NAMALWA (cell line): ENCODE results near the gene UROC1.

Experiments
- DNase-seq: peaks from one replicate; pipeline ENCODE4 v3.0.0-alpha.2; 2015; ENCODE audit warnings: low spot score

UROC1 gene

GRCh38 chr3:126530171-126531050 is 12.8 kb upstream of the UROC1 start:
- no peak for DNase-seq

DNA sequence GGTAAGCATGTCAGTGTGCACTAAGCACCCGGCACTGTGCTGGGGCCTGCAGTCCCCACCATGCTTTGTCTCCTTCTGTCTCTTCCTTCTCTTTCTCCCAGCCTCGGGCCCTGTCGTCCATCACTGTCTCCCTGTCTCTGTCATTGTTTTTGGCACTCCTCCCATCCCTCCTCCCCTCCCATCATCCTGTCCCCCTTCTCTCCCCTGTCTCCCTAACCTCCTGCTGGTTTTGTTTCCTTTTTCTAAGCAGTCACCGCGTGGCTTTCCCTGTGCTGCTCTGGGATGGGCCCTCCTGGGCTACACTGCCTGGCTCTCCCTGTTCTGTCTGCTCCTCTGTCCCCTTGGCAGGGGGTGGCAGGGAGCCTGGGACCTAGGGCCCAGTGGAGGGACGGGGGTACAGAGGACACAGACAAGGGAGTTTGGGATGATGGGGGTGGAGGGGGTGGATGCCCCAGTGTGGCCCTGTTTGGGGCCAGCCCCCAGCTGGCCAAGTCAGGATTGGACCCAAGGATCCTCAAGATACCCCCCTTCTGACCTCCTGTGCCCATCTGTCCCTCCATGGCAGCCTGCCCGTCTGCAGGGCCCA is 12.1 kb upstream of the UROC1 start:
- no peak for DNase-seq

DNA sequence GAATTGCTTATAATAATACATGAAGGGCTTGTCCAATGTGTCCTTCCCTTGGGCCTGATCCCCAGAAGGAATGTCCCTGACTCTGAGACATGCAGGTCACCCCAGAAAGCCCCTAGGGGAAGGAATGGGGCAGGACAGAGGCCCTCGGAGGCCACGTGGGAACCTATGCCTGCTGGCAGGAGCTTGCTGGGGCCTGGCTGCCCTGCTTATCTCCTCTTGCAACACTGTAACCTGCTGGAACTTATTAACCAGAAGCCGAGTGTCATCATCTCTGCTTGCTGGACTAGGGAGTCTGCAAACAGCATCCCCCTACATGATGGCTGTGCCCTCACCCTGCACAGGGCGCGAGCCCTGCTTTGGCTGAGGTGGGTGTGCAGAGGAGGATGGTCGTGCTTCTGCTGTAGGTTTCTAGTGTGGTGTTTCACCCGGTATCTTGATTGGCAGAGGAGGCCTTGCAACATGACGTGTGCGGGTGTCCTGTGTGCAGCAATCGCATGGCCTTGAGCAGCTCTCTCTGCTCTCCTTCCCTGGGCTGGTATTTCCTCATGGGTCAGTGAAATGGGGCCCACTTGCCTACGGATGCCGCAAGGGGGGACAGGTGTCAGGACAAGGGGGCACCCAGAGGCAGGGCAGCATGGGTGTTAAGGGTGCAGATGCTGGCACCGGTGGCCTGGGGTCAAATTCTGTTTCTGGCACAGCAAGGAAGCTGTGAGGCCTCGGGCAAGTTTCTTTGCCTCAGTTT is 11.4 kb upstream of the UROC1 start:
- no peak for DNase-seq

DNA sequence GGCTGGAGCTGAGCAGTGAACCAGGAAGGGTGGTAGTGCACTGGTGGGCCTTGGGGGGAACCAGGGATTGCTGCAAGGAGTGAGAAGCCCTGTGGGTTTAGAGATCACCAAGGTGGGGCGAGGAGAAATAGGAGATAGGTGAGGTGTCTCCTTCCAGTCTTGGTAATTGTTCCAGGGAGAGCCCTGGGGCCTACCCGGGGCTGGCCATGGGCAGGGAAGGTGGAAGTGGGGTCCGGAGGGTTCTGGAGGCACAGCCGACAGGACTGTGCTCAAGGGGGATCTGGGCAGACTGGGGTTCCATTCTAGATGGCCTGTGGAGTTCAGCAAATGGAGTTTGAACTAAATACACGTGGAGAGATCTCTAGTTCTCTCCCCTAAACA is 10.8 kb upstream of the UROC1 start:
- no peak for DNase-seq

DNA sequence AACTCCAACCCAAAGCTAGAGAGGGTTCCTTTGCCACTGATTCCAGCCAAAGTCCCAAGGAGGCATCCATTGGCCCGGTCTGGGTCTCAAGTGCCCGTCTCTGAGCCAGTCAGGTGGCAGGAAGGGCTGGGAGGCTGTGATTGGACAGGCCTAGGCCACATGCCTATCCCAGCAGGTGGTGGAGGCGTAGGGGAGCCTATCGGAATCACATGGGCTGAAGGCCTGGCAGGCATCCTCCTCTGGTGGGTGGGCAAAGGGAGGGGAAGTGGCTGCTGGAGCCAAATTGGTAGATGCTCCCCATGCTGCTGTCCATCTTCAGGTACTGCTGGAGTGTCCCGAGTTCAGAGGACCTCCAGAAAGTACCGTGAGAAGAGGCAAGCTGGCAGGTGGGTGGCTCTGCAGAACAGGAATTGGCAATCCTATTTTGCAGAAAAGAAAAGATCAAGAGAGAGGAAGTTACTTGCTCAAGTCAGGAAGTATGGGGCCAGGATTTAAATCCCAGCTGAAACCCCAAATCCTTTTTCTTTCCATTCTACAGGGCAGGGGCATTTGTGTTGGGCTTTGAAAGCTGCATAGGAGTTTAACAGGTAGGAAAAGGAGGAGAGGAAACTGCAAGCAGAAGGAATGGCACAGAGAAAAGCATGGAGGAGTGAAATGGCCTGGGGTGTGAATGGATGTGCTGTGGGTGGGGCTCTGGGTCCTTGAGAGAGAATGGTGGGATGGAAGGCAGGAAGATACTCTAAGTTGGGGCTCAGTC is 10.1 kb upstream of the UROC1 start:
- DNase-seq: no peak

- no peak for DNase-seq
These were observed 9.4 kb upstream of the UROC1 start for GRCh38 chr3:126527006-126527405.

DNA sequence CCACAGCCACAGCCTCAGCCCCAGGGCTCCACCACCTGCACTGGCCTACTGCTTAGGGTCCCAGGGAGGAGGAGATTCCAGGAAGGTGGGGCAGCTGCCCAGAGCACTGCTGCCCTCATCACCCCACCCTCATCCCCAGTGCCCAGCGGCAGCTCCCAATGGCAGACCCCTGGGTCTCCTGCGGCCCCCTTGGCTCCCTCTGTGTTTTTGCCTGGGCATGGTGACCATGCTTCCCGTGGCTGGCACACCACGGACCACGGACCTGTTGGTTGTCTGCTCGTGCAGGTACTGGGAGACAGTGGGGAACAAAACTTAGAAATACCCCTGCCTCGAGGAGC is 9.1 kb upstream of the UROC1 start:
- DNase-seq: no peak

DNA sequence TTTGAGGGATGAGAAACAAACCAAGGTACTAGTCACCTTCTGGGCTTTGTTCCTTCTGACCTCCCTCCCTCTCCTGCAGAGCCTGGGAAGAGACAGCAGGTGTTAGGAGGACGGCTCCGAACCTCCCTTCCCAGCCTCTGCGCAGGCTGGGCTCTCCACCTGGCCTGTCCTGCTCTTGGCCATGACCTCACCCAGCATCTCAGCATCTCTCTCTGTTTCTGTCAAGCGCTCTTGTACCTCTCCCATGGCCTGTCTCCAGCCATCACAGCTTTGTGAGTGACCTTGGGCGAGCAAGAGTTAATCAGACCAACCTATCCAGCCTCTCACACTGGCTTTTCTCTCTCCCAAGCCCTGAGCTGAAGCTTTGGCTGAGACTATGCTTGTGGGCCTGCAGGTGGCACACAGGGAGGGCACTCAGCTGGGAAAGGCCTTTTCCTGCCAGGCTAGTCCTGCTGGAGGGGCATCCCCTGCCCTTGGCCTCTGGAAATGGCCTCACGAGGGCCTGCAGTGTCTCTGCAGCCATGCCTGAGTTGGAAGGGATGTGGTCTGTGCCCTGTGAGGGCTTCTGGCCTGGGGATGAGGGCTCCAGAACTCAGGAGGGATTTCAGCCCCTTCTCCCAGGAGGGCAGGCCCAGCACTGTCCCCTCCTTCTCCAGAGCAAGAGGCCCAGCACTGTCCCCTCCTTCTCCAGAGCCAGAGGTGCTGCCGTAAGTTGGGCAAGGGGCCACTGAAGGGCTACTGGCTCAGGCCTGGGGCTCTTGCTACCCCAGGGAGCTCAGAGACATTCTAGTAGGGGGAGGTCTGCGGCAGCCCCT is 8.5 kb upstream of the UROC1 start:
- no peak for DNase-seq

GRCh38 chr3:126525091-126525852 is 7.7 kb upstream of the UROC1 start:
- DNase-seq: no peak

- DNase-seq: no peak
These were observed 6.9 kb upstream of the UROC1 start for GRCh38 chr3:126524429-126524988.

- no peak for DNase-seq
These were observed 6.3 kb upstream of the UROC1 start, which contains the start of gene CHST13 for GRCh38 chr3:126523745-126524428. Gene CHST13, plus strand, starts transcription at chr3:126524155. Its CDS starts 178 bp downstream, at chr3:126524333.

DNA sequence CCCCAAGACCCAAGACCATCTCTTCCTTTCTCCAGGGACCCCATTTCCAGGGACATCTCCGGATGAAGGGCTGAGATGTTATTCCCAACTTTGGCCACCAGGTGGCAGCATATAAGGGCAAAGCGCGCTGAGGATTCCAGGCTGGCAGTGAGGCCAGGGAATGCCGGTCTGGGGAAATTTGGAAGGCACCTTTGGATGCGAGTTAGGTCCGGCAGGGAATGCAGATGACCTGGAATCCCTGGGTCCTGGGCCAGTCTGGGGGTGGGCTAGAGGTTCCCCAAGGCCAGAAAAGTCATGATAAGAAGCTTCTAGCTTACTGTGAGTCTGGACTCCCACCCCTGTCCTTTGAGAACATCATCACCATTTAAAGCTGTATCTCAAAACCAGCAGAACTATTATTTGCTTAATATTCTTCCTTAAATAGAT is 4.8 kb upstream of the UROC1 start:
- peak; percentile 56 for DNase-seq

- DNase-seq: no peak
These were observed 3.7 kb upstream of the UROC1 start for GRCh38 chr3:126521122-126521891.

DNA sequence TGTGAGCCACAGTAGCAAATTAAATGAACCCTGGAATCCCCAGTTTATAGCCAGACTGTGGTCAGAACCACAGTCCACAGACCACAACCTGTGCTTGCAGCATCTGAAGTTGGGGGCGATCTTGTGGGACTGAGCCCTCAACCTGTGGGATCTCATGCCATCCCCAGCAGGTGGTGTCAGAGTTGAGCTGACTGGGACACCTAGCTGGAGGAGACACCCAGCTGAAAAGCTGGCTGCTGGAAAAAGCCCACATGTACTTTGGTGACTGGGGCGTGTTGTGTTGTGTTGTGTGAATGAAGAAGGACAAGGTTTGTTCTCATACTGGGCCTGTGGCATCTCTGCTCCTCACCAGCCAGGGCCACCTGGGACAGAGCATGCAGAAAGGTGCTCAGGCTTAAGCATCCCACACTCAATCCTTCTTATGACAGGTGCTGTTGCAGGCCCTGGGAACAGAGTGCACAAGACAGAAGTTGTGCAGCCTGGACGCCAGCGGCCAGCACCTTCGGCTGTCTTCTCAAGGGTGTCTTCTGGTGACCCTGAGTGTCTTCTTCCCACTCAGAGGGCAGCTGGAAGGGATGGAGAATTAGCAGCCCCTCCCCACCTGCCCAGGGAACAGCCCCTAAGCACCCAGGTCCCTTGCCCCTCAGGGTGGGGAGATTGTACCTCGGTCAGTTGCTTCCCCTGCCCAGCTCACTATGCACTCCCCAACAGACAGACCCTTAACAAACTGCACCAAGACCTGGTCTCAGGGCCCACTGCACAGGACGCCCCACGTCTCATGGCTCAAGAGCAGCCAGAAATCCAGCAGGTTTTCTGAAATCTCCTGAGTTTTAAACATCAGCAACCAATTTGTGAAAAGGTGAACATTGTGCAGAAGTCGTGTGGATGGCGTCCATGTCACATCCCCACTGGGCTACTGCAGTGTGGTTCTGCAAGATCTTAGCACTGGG is 2.2 kb upstream of the UROC1 start:
- no peak for DNase-seq

DNA sequence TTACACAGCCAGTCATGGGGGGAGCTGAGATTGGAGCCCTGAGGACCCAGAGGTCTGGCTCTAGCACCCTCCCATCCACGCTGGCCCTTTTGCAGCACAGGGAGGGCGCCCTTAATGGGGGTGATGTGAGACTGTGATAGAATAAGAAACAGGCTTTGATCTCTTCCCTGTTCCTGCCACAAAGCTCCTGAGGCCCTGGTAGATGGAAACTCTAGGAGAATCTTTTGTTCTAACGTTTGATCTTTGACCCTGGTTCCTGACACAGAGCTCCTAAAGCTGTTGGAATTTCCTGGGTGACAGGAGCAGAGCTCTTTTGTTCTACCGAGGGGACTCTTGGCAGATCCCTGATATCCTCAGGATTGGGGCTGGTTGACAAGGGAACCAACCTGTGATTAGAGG is 1.2 kb upstream of the UROC1 start:
- DNase-seq: no peak

DNA sequence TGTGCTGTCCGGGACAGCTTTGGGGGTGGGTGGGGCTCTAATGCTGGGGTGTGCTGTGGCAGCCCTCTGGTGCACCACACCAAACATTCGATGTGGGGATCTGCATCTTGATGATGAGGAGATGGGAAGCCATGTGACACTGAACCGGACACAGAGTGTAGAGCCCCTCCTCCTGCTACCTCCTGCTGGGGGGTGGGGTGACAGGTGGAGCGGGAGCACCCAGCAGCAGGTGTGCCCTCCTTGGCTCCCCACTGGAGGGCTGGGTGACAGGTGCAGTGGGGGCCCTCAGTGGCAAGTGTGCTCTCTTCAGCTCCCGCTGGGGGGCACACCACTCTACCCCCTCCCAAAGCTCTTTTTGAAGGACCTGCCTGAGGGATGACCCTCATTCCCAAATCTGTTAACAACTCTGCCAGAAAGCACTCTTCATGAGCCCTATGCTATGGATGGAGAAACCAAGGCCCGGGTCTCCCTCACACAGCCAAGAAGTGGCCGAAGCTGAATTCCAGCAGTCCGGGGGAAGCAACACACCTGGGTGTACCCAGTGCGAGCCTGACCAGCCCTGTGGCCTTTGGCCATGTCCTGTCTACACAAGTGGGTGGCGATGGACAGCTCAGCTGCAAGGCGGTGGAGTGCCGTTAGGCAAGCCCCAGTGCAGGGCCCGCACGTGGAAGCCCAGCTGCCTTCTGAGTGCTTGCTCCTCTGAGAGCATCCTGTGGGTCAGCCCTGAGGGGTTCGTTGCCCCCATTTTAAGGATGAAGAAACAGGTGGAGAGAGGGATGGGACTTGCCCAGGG is 609 bp upstream of the UROC1 start:
- DNase-seq: no peak

DNA sequence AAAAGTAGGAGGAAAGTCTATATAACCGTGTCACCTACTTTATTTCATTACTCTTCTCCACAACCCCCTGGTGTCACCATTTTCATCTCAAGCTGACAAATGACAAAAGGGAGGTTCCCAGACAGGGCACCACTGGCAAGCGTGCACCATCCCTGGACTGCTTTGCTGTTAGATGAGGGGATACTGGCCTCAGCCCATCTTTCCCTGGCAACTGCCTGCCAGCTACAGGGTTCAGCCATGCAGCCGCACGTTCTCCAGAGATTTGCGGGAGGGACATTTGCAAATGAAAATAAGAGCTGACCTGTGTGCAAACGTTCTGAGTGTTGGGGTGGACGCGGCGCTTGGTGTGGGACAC is 660 bp downstream of the UROC1 start:
- DNase-seq: no peak
